ENCODE results near the gene EFNB2.

EFNB2 gene

GRCh38 chr13:106535552-106536243 lies at the start of gene EFNB2:
Gene EFNB2 (minus strand): TSS chr13:106535662. CDS start chr13:106534964, 698 bp downstream.
- H3K27ac ChIP-seq: peak within 1 kb of the TSS in 10 of 11 experiments; percentile 35 to 86 (median 81); a peak in 19 of 22 replicates
- TF ChIP-seq Cebpa-rat (IDR thresholded peaks at IDR 0.05): no peak
- H3K4me2 ChIP-seq: peak within 1 kb of the TSS; percentile 95 to 100 (median 99)
- H3K4me1 ChIP-seq: peaks cover 24 to 44% (median 34%) of the 10 kb centered on the region in 10 experiments
- peaks cover 2 to 19% (median 6%) of the 10 kb centered on the region in 11 experiments; a peak in 18 of 22 replicates for H3K36me3 ChIP-seq
- H3K4me3 ChIP-seq: peak within 1 kb of the TSS; percentile 76 to 98 (median 88)
- H3K9ac ChIP-seq: peak within 1 kb of the TSS; percentile 75 to 92 (median 85)
- no peaks in the 10 kb centered on the region for H3K27me3 ChIP-seq
- H4K20me1 ChIP-seq: peaks cover 8 to 78% (median 57%) of the 10 kb centered on the region in 11 experiments; a peak in 20 of 22 replicates
- no peaks in the 10 kb centered on the region for H3K9me3 ChIP-seq (replicated peaks in 1 of 11)

- Histone ChIP-seq H3K4me2 (no peak overlapping the region), H3K27me3 (no peaks in the 10 kb centered on the region), H3K4me1 (peaks cover 0 to 9% (median 0%) of the 10 kb centered on the region in 10 experiments; a peak in 2 of 20 replicates), H3K9me3 (replicated peaks in 1 of 11) (peaks cover 36 to 66% (median 52%) of the 10 kb centered on the region in 11 experiments), H3K4me3 (no peak overlapping the region), H3K36me3 (peaks cover 0 to 16% (median 8%) of the 10 kb centered on the region in 11 experiments; a peak in 7 of 22 replicates), H3K27ac (no peak overlapping the region), H3K9ac (no peak overlapping the region), H4K20me1 (no peaks in the 10 kb centered on the region)
- no peak for TF ChIP-seq Cebpa-rat (IDR thresholded peaks at IDR 0.05)
Observed at GRCh38 chr13:106581225-106581624, 45.8 kb upstream of the EFNB2 start.

- Histone ChIP-seq H3K9ac (no peak overlapping the region), H3K9me3 (replicated peaks in 1 of 11) (peaks cover 17 to 46% (median 36%) of the 10 kb centered on the region in 11 experiments; a peak in 21 of 22 replicates), H3K27ac (no peak overlapping the region), H3K27me3 (no peaks in the 10 kb centered on the region), H3K4me2 (no peak overlapping the region), H3K36me3 (peaks cover 0 to 22% (median 3%) of the 10 kb centered on the region in 11 experiments; a peak in 6 of 22 replicates), H3K4me1 (peaks cover 0 to 9% (median 0%) of the 10 kb centered on the region in 10 experiments; a peak in 2 of 20 replicates), H4K20me1 (no peaks in the 10 kb centered on the region), H3K4me3 (no peak overlapping the region)
- TF ChIP-seq Cebpa-rat (IDR thresholded peaks at IDR 0.05): no peak
Observed at GRCh38 chr13:106575896-106576295, 40.4 kb upstream of the EFNB2 start.

- no peak for TF ChIP-seq Cebpa-rat (IDR thresholded peaks at IDR 0.05)
- Histone ChIP-seq H3K27ac (no peak overlapping the region), H3K36me3 (peaks cover 0 to 22% (median 3%) of the 10 kb centered on the region in 11 experiments; a peak in 6 of 22 replicates), H3K4me1 (peaks cover 0 to 14% (median 10%) of the 10 kb centered on the region in 10 experiments; a peak in 14 of 20 replicates), H3K4me3 (no peak overlapping the region), H3K27me3 (no peaks in the 10 kb centered on the region), H3K4me2 (no peak overlapping the region), H4K20me1 (no peaks in the 10 kb centered on the region), H3K9me3 (replicated peaks in 1 of 11) (peaks cover 16 to 45% (median 35%) of the 10 kb centered on the region in 11 experiments), H3K9ac (no peak overlapping the region)
Observed at GRCh38 chr13:106573868-106574267, 38.4 kb upstream of the EFNB2 start.

GRCh38 chr13:106573284-106573846 lies 37.9 kb upstream of the EFNB2 start:
- Histone ChIP-seq H3K27ac (no peak overlapping the region), H3K4me2 (no peak overlapping the region), H3K36me3 (peaks cover 0 to 22% (median 3%) of the 10 kb centered on the region in 11 experiments; a peak in 6 of 22 replicates), H3K4me1 (peaks cover 5 to 18% (median 15%) of the 10 kb centered on the region in 10 experiments), H3K27me3 (no peaks in the 10 kb centered on the region), H3K9ac (no peak overlapping the region), H3K4me3 (no peak overlapping the region), H3K9me3 (replicated peaks in 1 of 11) (peaks cover 16 to 45% (median 35%) of the 10 kb centered on the region in 11 experiments), H4K20me1 (no peaks in the 10 kb centered on the region)
- no peak for TF ChIP-seq Cebpa-rat (IDR thresholded peaks at IDR 0.05)

GRCh38 chr13:106570299-106570852 lies 34.9 kb upstream of the EFNB2 start:
- Histone ChIP-seq H3K36me3 (peaks cover 0 to 16% (median 0%) of the 10 kb centered on the region in 11 experiments; a peak in 5 of 22 replicates), H3K9ac (no peak overlapping the region), H3K9me3 (replicated peaks in 1 of 11) (peaks cover 16 to 31% (median 22%) of the 10 kb centered on the region in 11 experiments), H3K4me1 (peaks cover 14 to 27% (median 22%) of the 10 kb centered on the region in 10 experiments), H3K27me3 (no peaks in the 10 kb centered on the region), H4K20me1 (peaks cover 17 to 23% (median 19%) of the 10 kb centered on the region in 11 experiments), H3K27ac (no peak overlapping the region), H3K4me2 (peak overlapping the region in 1 of 11 experiments; percentile 0; a peak in 1 of 22 replicates), H3K4me3 (no peak overlapping the region)
- TF ChIP-seq Cebpa-rat (IDR thresholded peaks at IDR 0.05): no peak

GRCh38 chr13:106569233-106570095 lies 34.0 kb upstream of the EFNB2 start:
- H3K36me3 ChIP-seq: peaks cover 0 to 16% (median 2%) of the 10 kb centered on the region in 11 experiments; a peak in 7 of 22 replicates
- peaks cover 26 to 32% (median 28%) of the 10 kb centered on the region in 11 experiments for H4K20me1 ChIP-seq
- H3K4me1 ChIP-seq: peaks cover 23 to 36% (median 31%) of the 10 kb centered on the region in 10 experiments
- H3K4me2 ChIP-seq: peak overlapping the region in 7 of 11 experiments; percentile 13 to 85 (median 80); a peak in 9 of 22 replicates
- no peak overlapping the region for H3K27ac ChIP-seq
- peak overlapping the region in 1 of 10 experiments; percentile 78; a peak in 1 of 20 replicates for H3K4me3 ChIP-seq
- H3K9me3 ChIP-seq (replicated peaks in 1 of 11): peaks cover 7 to 23% (median 14%) of the 10 kb centered on the region in 11 experiments
- TF ChIP-seq Cebpa-rat (IDR thresholded peaks at IDR 0.05): no peak
- H3K9ac ChIP-seq: no peak overlapping the region
- H3K27me3 ChIP-seq: no peaks in the 10 kb centered on the region
